GM12872 (cell line): Measurements from ENCODE around the gene ANKH.

Source experiments
- TF ChIP-seq, protein P1 (sequence below): IDR thresholded peaks from 3 replicates; pipeline ENCODE4 v1.5.1; 2011; ENCODE audit warnings: low read depth, mild to moderate bottlenecking, low read length, moderate library complexity; ENCODE audit not compliant: insufficient read depth

ANKH gene

DNA sequence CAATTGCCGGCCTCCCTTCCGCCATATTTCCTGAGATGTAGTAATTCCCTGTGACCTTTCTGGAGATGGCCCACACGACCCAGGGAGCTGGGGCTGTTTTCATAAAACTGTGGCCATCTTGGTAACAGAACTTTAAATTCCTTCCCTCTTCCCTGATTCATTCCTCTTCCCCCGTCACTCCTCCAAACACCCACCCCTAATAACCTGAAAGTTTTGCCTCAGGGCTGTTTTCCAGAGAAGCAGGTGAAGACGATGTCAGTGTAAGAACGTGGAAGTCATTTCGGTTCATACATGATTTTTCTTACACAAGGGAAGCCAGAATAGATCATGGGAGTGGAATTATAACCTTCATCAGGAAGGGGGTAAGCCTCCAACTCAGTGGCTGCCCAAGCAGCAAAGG, 40.6 kb upstream of the ANKH start:
- TF ChIP-seq, protein P1, sequence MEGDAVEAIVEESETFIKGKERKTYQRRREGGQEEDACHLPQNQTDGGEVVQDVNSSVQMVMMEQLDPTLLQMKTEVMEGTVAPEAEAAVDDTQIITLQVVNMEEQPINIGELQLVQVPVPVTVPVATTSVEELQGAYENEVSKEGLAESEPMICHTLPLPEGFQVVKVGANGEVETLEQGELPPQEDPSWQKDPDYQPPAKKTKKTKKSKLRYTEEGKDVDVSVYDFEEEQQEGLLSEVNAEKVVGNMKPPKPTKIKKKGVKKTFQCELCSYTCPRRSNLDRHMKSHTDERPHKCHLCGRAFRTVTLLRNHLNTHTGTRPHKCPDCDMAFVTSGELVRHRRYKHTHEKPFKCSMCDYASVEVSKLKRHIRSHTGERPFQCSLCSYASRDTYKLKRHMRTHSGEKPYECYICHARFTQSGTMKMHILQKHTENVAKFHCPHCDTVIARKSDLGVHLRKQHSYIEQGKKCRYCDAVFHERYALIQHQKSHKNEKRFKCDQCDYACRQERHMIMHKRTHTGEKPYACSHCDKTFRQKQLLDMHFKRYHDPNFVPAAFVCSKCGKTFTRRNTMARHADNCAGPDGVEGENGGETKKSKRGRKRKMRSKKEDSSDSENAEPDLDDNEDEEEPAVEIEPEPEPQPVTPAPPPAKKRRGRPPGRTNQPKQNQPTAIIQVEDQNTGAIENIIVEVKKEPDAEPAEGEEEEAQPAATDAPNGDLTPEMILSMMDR = no peak

DNA sequence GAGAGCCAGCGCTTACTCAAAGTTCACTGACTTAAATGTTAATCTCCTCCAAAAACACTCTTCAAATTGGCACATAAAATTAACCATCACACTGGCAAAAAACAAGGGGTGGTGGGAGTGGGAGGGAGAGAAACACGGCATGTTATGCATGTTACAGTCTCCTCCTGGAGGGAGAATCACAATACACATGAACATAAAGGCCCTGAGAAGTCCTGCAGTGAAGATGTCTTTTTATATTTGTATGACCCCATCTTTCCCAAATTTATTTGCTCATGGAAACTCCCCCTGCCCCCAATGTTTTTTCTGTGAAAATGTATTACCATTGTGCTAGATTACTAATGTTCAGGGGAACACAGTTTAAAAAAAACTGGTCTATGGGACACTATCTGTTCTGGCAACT, 37.8 kb upstream of the ANKH start:
- TF ChIP-seq, protein P1 = no peak

DNA sequence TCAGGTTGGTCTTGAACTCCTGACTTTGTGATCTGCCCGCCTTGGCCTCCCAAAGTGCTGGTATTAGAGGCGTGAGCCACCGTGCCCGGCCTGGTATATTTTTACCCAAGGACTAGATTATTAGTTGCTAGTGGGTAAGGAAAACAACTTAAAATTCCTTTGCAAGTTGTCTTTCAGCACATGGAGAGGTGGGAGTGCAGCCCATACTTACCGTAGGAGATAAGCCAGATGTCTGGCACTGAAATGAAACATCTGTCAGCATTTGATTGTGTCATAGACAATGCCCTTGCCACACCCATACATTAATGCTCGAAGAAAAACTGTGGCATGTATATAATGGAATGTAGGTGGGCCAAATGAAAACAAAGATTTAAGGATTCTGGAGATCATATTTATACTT, 36.6 kb upstream of the ANKH start:
- TF ChIP-seq, protein P1 = no peak

DNA sequence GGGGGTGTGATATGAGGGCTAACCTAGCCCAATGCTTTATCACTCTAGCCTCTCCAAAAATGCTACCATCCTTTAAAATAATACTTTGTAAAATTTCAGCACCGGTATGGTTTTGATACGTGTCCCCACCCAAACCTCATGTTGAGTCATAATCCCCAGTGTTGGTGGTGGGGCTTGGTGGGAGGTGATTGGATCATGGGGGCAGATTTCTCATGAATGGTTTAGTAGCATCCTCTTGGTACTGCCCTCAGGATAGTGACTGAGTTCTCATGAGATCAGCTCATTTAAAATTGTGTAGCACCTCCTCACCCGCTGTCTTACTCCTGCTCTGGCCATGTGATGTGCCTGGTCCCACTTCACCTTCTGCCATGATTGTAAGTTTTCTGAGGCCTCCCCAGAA, 35.0 kb upstream of the ANKH start:
- TF ChIP-seq, protein P1 = no peak

DNA sequence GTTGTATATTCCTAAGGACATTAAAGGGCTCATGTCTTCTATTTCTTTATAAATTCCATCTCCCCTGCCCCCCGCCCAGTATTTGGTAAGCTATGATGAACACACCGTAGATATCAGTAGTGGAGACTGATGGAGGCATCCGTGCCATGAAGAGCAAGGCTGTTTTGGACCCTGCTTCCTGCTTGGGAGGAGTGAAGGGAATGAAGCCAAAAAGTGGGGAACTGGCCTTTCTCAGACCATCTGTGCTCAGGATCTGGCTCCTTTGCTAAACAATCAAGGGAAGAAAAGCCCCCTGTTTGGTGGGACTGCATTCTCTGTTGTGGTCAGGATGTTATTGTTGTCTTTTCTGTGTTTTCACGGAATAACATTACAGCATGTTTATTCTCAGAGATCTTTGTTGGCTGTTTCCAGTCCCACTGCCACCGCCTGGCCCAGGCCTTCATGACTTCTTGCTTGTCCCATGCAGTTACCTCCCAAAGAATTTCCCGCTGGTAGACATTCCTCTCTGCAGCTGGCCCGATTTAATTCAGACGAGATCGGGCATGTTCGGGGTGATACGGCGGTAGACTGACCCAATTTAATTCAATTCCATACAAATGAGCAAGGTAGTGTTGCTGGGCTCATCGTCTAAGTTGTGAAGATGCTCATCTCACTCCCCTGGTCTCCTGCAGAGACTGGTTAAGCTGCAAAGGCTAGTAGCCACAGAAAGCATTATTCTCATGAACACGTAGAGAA, 31.4 kb upstream of the ANKH start:
- TF ChIP-seq, protein P1 = no peak

DNA sequence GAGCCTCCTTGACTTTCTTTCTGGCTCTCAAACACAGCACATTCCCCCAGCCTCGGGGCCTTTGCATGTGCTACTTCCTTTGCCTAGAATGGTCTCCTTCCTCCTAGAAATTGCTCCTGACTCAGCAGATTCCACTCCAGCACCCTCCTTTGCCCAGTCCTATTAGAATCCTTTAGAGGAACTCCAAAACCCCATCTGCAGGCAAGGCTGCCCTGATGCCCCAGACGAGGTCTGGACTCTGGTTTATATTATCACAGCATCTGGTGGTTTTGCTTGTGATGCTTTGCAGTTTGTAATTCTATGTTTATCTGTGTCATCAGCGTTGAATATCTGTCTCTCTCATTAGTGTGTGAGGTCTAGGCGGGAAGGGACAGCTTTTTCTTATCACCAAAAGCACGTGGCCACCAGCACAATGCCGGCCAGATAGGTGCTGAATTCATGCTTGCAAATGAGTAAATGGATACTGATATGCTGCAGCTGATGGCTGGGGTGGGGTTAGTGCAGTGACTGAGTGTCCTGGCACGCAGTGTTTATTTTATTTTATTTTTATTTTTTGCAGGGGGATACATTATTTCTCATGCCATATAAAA, 30.0 kb upstream of the ANKH start:
- TF ChIP-seq, protein P1 = no peak

DNA sequence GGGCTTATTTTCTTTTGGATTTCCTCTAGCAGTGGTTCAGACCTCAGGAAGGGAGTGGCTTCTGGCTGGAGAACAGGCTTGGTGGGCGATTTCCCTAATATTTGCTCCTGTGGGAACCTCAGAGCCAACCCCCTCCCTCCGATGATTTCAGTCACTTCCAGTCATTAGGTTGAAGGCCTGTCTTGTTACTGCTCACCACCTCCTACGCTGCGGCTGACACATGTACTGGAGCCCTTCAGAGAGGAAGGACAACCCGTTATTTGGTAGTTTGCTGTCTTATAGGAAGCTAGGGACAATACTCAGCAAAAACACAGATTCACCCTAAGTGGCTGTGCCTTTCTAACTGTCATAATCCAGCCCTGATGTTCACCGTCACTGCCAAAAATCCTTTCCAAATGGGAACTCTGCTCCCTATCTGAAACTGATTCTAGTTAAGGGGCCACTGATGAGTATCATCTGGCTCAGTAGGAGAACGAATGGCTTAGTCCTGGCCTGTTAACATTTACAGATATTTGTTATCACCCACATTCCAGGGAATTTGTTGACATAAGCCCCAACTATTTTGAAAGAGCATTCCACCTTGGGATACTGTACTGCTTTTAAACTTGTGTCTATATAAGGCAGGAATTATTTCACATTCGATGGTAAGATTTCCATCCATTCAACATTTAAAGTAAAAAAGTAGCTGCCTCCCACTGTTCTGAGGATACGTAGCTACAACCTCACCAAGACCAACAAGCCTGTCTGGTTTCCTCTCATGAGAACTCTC, 29.3 kb upstream of the ANKH start:
- TF ChIP-seq, protein P1 = no peak
